ENCODE measurements around the gene DENND1B.
"Not testable (repeated sequence)": the region's sequence is repeated elsewhere in the genome, so short reads cannot be mapped to it uniquely, and the experiment has no call there.

DENND1B gene

DNA sequence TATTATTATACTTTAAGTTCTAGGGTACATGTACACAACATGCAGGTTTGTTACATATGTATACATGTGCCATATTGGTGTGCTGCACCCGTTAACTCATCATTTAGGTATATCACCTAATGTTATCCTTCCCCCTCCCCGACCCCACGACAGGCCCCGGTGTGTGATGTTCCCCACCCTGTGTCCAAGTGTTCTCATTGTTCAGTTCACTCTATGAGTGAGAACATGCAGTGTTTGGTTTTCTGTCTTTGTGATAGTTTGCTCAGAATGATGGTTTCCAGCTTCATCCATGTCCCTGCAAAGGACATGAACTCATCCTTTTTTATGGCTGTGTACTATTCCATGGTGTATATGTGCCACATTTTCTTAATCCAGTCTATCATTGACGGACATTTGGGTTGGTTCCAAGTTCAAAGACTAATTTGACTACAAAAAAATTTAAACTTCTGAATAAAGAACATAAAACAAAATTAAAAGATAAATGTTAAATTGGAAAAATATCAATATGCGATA lies 22.6 kb downstream of the DENND1B start:
- FAIRE-seq; DNase-seq (ENCODE audit: extremely low spot score, insufficient read length, low read depth): not testable (repeated sequence)

DNA sequence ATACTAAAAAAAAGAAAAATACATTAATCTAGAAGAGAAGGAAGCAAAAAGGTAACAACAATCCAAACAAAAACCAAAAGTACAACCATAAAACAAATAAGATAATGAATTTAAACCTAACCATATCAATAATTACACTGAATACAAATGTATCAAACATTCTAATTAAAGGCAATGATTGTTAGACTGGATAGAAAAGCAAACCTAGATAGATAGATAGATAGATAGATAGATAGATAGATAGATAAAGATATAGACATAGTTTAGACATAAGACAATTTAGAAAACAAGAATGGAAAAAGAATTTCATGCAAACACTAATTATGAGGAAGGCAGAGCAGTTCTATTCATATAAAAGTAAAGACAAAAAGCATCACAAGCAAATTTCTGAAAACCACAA lies 24.9 kb downstream of the DENND1B start:
- FAIRE-seq (no peak), DNase-seq (ENCODE audit: extremely low spot score, insufficient read length, low read depth) (no peak)

DNA sequence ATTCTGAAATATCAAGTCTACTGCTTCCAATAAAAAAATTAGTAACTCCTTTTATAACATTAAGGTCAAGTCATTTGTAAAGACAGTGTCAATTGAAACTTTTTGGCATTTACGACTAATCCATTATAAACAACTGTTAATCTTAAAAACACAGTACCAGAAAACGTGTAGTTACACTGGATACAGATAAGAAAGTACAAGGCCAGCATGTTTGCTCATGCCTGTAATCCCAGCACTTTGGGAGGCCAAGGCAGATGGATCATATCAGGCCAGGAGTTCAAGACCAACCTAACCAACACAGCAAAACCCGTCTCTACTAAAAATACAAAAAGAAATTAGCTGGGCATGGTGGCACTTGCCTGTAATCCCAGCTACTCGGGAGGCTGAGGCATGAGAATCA lies 29.4 kb downstream of the DENND1B start:
- DNase-seq (ENCODE audit: extremely low spot score, insufficient read length, low read depth) (no peak), FAIRE-seq (no peak)

DNA sequence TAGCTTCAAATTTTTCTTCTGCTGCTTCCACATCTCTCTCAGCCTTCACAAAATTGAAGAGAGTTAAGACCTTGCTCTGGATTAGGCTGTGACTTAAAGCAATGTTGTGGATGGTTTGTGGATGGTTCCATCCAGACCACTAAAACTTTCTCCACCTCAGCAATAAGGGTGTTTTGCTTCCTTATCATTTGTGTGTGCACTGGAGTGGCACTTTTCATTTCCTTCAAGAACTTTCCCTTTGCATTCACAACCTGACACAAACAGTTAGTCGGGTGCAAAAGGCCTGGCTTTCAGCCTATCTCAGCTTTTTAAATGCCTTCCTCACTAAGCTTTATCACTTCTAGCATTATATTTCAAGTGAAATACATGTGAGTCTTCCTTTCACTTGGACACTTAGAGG lies 30.3 kb downstream of the DENND1B start:
- DNase-seq (ENCODE audit: extremely low spot score, insufficient read length, low read depth) (no peak), FAIRE-seq (no peak)

DNA sequence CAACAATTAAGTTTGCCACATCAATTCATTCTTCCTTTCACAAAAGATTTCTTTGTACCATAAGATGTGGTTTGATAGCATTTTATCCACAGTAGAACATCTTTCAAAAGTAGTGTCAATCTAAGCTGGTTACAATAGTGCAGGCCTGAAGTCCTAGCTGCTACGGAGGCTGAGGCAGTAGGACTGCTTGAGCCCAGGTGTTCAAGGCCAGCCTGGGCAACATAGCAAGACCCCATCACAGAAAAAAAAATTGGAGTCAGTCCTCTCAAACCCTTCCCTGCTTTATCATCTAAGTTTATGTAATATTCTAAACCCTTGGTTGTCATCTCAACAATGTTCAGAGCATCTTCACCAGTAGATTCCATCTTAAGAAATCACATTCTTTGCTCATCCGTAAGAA lies 31.7 kb downstream of the DENND1B start:
- DNase-seq (ENCODE audit: extremely low spot score, insufficient read length, low read depth): no peak
- FAIRE-seq: no peak

DNA sequence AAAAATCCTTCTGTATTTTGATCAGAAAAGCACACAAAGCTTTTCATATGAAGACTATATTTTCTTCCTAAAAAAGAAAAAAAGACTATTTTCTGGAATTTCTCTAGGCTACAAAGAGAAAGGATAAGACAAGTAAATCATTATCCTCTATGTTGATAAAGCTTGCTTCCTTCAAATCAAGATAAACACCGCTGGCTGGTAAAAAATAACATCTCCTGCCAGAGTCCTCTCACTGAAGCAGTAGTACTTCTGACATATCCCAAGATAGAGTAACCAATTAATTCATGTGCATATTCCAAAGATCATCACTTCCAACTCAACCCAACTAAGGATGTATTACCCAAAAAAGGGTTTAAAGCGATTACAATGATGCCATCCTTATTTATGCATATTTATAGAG lies 34.3 kb downstream of the DENND1B start:
- no peak for DNase-seq (ENCODE audit: extremely low spot score, insufficient read length, low read depth)
- no peak for FAIRE-seq

DNA sequence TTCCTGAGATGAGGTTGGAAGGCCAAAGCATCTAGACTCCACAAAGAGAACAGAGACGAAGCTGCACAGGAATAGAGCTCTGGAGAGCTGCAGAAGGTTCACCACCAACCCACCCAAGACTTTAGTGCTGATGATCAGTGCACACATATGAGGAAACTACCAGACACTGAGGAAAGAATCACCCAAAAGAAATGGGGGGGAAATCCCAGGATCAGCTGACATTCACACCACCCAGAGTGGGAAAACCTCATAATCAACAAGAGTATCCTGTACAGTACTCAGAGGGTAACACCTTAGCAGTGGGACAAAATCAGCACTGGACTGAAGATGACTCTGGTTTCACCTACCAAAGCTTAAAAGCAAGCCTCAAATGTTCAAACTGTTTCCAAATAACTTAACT lies 36.4 kb downstream of the DENND1B start:
- DNase-seq (ENCODE audit: extremely low spot score, insufficient read length, low read depth): no peak
- no peak for FAIRE-seq

DNA sequence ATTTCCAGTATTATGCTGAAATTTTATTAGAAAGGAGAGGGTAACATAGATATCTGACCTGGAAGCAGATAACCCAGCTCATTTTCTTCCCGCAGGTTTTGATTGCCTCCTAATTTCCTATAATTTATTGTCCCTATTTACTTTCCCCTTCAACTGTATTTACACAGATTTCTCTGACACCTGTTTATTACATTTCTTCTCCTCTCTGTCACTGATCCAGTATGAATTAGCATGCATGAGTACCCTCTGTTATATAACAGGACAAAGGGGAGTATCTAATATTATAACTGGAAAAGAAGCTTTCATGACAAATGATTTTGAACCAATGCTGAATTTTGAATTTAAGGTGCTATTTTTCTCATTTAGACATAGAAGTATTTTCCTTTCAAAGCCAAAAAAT lies 37.4 kb downstream of the DENND1B start:
- FAIRE-seq (no peak), DNase-seq (ENCODE audit: extremely low spot score, insufficient read length, low read depth) (no peak)

DNA sequence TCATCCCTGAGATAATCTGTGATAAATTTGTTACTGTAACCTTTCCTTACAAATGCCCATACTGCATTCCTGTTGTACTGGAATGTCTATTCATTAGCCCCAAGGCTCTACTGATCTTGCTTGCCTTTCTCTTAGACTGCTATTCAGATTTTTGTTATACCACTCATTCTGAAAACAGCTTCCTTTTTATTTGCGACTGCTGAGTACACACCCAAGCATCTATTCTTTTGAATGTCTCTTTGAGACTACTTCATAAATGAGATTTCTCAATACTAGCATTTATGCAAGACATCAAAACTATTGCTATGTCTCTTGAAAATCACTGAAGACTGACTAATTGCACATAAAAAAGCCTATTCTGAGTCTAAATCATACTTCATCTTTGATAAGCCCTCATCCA lies 38.6 kb downstream of the DENND1B start:
- FAIRE-seq: no peak

DNA sequence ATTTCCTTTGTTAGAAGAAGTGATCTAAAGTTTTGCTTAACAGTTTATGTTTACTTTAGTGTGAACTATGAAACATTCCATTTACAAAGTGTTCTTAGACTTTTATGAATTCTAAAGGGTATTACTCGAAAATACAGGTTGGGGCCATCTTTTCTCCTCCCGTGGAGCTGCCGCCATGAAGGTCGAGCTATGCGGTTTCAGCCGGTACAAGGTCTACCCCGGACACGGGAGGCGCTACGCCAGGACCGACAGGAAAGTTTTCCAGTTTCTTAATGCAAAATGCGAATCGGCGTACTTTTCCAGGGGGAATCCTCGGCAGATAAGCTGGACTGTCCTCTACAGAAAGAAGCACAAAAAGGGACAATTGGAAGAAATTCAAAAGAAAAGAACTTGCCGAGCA lies 39.8 kb downstream of the DENND1B start:
- DNase-seq (ENCODE audit: extremely low spot score, insufficient read length, low read depth) (no peak), FAIRE-seq (no peak)

More for the DNA sequence above, 38.6 kb downstream of the DENND1B start:
- DNase-seq (ENCODE audit: extremely low spot score, insufficient read length, low read depth): no peak

DNA sequence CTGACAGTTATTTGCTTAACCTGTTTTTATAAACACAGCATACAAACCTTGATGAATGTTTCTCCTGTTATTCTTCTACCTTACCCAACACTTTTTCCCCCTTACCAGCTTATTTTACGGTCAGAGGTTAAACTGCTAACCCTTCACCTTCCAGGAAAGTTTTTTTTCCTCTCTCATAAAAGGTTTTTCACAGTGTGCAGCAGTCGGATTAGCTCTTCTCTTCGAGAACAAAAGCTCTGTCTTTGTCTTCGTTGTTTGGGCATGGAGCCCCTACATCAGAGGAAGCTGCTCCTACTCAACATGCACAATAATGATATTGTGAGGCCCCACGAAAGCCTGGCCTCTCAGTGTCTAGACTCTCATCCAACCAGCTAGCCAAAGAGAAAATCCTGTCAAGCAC lies 42.0 kb downstream of the DENND1B start:
- no peak for DNase-seq (ENCODE audit: extremely low spot score, insufficient read length, low read depth)
- no peak for FAIRE-seq

DNA sequence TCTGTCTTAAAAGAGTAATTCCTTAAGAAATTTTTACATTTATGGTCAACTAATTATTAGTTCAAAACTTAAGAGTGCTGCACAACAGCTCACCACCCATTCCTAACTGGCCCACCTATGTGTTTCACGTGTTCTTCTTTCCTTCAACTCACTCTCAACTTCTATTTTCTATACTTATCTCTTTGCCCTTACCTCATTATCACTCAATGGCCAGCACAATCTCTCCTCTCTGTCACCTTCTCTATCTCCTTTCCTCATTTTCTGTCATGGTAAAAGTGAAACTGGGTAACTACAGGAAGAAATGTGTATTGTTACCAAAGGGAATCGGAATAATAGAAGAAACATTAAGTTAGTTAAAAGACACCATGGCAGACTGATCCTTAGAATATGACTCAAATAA lies 43.1 kb downstream of the DENND1B start:
- no peak for FAIRE-seq
- DNase-seq (ENCODE audit: extremely low spot score, insufficient read length, low read depth): no peak

DNA sequence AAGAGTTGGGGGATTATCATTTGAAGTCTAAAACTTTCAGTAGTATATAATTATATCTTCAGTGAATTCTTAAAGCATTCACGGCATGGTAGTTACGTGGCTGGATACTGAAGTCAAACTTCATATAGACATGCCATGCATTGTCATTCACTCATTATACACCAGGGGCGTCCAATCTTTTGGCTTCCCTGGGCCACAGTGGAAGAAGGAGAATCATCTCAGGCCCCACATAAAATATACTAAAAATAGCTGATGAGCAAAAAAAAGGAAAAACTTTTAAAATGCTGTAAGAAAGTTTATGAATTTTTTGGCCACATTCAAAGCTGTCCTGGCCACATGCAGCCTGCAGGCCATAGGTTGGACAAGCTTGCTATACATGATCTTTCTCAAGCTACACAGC lies 43.8 kb downstream of the DENND1B start:
- DNase-seq (ENCODE audit: extremely low spot score, insufficient read length, low read depth) (no peak), FAIRE-seq (no peak)

DNA sequence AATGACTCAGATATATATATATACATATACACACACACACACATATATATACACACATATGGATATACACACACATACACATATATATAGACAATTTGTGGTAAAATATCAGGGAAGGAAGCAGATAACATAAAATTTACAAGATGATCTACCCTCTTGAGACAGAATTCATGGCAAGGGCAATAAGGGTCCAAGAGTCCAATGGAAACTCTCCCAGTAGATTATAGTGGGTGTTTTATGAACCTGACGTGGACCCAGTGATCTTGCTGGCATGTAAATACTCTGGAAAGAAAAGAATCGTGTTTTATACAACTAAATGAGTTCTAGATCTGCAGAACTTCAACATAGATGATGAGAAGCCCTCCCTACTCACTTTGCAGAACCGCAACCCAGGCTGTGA lies 49.3 kb downstream of the DENND1B start:
- FAIRE-seq: no peak
- DNase-seq (ENCODE audit: extremely low spot score, insufficient read length, low read depth): no peak

DNA sequence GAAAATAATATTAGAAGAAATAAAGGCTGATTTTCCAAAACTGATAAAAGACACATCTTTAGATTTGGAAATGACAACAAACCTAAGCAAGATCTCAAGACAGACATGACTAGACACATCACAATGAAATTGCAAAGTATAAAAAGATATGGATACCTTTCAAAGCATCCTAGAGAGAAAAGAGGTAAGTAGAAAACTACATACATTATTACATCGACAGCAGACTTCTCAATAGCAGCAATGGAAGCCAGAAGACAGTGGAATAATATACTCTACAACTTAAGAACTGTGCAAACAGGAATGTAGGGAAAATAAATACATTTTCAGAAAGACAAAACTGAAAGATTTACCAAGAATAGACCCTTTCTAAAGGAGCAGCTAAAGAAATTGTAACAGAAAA lies 50.2 kb downstream of the DENND1B start:
- no peak for FAIRE-seq
- no peak for DNase-seq (ENCODE audit: extremely low spot score, insufficient read length, low read depth)

DNA sequence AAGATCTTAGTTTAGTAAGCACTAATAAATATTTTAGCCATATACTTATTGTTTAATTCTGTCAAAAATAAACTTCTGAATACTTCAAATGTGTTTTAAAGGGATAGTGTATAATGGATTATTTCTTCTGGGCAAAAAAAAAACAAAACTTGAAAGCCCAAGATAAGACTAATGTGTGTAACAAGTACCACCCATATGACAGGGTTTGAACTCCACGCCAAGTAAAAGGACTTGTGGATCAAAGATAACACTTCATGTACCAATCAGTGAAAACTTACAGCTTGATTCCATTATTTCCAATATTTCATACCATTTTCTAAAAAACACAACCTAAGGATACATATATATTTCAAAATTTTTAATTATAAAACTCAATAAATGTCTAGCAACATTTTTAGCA lies 59.5 kb downstream of the DENND1B start:
- DNase-seq (ENCODE audit: extremely low spot score, insufficient read length, low read depth) (no peak), FAIRE-seq (no peak)

DNA sequence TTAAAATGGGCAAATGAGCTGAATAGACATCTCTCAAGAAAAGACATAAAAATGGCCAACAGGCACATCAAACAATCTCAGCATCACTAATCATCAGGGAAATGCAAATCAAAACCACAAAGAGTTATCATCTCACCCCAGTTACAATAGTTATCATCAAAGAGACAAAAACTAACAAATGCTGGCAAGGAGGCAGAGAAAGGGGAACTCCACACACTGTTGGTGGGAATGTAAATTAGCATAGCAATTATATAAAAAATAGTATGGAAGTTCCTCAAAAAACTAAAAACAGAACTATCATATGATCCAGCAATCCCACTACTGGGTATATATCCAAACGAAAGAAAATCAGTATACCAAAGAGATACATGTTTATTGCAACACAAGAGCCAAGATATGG lies 68.7 kb downstream of the DENND1B start:
- FAIRE-seq: no peak
- no peak for DNase-seq (ENCODE audit: extremely low spot score, insufficient read length, low read depth)

DNA sequence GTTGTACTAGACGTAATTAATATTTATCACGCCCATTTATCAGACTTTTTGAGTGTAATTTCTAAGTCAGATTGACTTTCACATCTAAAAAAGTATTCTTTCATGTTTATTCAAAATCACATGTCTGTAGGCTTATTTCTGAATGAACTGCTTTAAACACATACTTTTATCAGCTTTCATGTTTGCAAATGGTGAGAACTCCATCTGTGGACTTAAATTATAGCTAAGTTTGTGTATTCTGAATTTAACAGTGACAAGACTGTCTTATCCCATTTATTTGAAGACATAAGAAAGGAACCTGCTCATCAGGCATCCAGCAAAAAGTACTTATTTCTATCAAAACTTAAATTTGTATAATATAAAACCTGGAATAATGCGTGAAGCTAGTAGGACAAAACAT lies 69.3 kb downstream of the DENND1B start:
- no peak for FAIRE-seq

DNA sequence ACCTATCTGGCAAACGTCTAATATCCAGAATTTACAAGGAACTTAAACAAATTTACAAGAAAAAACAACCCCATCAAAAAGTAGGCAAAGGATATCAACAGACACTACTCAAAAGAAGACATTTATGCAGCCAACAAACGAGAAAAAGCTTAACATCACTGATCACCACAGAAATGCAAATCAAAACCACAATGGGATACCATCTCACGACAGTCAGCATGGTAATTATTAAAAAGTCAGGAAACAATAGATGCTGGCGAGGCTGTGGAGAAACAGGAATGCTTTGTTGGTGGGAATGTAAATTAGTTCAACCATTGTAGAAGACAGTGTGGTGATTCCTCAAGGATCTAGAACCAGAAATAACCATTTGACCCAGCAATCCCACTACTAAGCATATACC lies 74.6 kb downstream of the DENND1B start:
- DNase-seq (ENCODE audit: extremely low spot score, insufficient read length, low read depth); FAIRE-seq: not testable (repeated sequence)

More for the DNA sequence above, 69.3 kb downstream of the DENND1B start:
- no peak for DNase-seq (ENCODE audit: extremely low spot score, insufficient read length, low read depth)

DNA sequence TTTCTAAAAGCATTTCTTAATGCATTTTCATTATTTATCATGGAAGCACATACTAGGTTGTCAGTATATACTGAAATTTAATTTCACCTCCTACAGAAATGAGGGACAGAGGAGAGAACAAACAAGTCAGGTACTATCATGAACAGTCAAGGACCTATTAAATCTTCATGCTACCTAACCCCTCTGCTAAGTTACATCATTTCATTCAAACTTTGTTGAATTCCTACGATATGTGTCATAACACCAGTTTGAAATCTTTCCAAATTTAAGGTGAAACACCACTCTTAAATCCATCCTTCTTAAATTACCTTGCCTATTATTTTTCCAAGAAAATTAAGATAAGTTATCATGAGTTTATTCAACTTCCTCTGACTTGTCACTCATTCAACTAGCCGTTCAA lies 78.9 kb downstream of the DENND1B start:
- FAIRE-seq (no peak), DNase-seq (ENCODE audit: extremely low spot score, insufficient read length, low read depth) (no peak)

DNA sequence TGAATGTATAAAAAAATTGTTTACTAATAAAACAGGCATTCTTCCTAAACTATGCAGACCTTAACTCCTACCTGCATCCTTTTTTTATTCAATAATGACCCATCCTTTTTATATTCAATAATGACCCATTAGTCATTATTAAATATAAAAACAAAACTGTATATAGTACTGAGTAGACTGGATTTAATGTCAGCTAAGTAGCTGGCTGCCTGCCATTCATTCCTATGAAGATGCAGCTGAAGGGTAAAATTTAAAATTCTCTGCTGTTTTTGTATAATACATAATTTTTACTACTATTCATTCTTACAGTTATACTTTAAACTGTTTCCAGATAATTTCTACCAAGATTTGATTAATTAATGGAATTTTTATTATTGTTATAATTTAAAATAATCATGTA lies 79.3 kb downstream of the DENND1B start:
- DNase-seq (ENCODE audit: extremely low spot score, insufficient read length, low read depth) (no peak), FAIRE-seq (no peak)

DNA sequence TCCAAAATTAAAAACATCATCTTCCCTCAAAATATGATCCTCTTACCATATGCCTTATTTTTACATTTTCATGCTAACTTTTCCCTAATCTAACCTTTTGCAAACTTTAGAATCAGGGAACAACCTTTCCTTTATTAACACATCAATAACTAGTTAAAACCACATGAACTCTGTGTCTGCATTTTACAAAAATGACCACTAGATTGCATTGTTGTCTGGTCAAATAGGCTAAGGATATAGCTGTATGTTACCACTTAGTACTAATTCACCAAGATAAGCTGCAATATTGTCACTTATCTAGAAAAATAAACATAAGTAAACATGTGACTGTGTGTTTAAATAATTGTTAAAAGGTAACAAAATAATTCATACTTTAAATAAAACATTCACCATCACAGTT lies 82.3 kb downstream of the DENND1B start:
- DNase-seq (ENCODE audit: extremely low spot score, insufficient read length, low read depth): no peak
- no peak for FAIRE-seq

DNA sequence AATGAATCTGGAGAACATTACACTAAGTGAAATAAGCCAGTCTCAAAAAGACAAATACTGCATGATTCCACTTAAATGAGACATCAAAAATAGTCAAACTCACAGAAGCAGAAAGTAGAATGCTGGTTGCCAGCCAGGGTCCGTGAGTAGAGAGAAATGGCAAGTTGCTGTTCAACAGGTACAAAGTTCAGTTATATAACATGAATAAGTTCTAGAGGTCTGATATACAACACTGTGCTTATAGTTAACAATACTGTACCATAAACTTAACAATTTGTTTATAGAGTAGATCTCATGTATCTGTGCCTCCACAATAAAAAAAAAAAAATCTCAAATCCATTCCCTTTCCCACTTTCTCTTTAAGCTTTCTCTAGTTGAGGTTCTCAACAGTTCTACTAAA lies 83.5 kb downstream of the DENND1B start:
- FAIRE-seq: no peak
- no peak for DNase-seq (ENCODE audit: extremely low spot score, insufficient read length, low read depth)

Data from GM18507 (cell line).